ENCODE data around the gene PLXNA1.

Gene PLXNA1

DNA sequence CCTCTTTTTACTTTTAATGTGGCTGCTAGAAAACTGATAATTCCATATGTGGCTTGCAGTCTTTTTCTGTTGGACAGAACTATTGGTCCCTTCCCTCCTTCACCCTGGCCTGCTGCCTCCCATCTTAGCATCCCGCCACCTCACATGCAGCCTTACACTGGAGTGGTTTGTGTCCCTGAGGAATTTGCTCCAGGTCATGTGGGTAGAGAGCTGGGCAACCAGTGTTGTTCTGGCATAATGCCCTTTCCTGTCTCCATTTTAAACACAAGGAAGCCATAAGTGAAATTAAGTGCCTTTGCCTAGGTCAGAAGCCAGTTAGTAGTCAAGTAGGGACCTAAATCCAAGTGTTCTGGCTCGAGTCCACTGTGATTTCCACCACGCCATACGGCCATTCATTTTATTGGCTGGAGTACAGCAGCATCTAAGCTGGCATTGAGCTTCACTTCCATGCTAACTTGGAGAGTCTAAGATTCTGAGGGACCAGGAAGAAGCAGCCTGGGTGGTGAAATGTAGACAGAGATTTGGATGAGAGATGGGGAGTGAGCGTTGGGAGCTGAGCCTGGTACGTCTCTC, 46.0 kb upstream of the PLXNA1 start:
- peak; percentile 19 for DNase-seq (ENCODE audit: low spot score)

DNA sequence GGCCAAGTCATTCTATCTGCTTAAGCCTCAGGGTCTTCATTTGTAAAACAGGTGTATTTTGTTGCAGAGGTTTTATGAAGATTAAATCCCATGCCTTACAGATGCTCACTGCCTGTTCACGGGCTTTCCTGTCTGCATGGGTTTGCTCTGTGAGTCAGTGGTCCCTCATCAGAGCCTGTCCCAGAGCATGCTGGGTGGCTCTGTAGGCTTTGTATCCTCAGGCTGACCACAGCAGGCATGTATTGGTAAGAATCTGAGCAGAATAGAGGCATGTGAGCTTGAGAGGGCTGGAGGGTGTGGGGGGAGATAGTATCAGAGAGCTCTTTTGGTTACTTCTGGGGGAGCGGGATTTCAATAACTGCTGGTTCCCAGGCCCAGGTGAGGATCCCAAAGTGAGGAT, 45.4 kb upstream of the PLXNA1 start:
- H3K27ac ChIP-seq (ENCODE audit: poor library complexity, severe bottlenecking): no peak overlapping the region
- no peaks in the 10 kb centered on the region for H3K9me3 ChIP-seq (ENCODE audit: severe bottlenecking)
- TF ChIP-seq, protein P1, sequence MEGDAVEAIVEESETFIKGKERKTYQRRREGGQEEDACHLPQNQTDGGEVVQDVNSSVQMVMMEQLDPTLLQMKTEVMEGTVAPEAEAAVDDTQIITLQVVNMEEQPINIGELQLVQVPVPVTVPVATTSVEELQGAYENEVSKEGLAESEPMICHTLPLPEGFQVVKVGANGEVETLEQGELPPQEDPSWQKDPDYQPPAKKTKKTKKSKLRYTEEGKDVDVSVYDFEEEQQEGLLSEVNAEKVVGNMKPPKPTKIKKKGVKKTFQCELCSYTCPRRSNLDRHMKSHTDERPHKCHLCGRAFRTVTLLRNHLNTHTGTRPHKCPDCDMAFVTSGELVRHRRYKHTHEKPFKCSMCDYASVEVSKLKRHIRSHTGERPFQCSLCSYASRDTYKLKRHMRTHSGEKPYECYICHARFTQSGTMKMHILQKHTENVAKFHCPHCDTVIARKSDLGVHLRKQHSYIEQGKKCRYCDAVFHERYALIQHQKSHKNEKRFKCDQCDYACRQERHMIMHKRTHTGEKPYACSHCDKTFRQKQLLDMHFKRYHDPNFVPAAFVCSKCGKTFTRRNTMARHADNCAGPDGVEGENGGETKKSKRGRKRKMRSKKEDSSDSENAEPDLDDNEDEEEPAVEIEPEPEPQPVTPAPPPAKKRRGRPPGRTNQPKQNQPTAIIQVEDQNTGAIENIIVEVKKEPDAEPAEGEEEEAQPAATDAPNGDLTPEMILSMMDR (IDR thresholded peaks at IDR 0.05; ENCODE audit: poor library complexity, severe bottlenecking): no peak
- H3K27me3 ChIP-seq (ENCODE audit: insufficient read depth, poor library complexity, severe bottlenecking): no peaks in the 10 kb centered on the region
- H3K36me3 ChIP-seq (ENCODE audit: low read depth): no peaks in the 10 kb centered on the region
- DNase-seq (ENCODE audit: low spot score) (peak; percentile 4), ATAC-seq (ENCODE audit: low read depth) (no peak)
- no peak overlapping the region for H3K4me3 ChIP-seq (ENCODE audit: severe bottlenecking)
- H3K4me1 ChIP-seq (ENCODE audit: insufficient read depth, poor library complexity, severe bottlenecking): peaks cover 1% of the 10 kb centered on the region

More for the DNA sequence above, 46.0 kb upstream of the PLXNA1 start:
- Histone ChIP-seq H3K4me3 (ENCODE audit: severe bottlenecking) (no peak overlapping the region), H3K36me3 (ENCODE audit: low read depth) (no peaks in the 10 kb centered on the region), H3K27ac (ENCODE audit: poor library complexity, severe bottlenecking) (no peak overlapping the region), H3K9me3 (ENCODE audit: severe bottlenecking) (no peaks in the 10 kb centered on the region), H3K4me1 (ENCODE audit: insufficient read depth, poor library complexity, severe bottlenecking) (peaks cover 7% of the 10 kb centered on the region), H3K27me3 (ENCODE audit: insufficient read depth, poor library complexity, severe bottlenecking) (no peaks in the 10 kb centered on the region)
- no peak for ATAC-seq (ENCODE audit: low read depth)
- TF ChIP-seq, protein P1 (IDR thresholded peaks at IDR 0.05; ENCODE audit: poor library complexity, severe bottlenecking): no peak

DNA sequence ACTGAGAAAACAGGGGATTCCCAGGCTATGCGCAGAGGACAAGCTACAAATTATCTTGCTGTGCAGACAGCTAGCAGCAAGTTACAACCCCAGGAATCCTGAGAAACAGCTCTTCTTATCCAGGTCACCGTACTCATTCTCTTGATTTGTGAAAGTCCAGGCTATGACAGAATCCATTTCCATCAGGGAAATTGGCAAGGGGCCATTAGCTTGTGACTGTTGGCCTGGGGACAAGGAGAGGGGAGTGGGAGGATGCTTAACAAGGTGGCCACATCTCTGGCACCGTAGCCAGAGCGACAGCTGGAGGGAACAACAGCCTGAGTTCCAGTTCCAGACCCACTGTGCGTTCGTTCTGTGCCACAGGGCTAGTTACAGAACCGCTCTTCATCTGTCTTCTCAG, 44.9 kb upstream of the PLXNA1 start:
- H3K4me1 ChIP-seq (ENCODE audit: insufficient read depth, poor library complexity, severe bottlenecking): no peaks in the 10 kb centered on the region
- H3K4me3 ChIP-seq (ENCODE audit: severe bottlenecking): no peak overlapping the region
- H3K27ac ChIP-seq (ENCODE audit: poor library complexity, severe bottlenecking): no peak overlapping the region
- H3K36me3 ChIP-seq (ENCODE audit: low read depth): no peaks in the 10 kb centered on the region
- H3K9me3 ChIP-seq (ENCODE audit: severe bottlenecking): no peaks in the 10 kb centered on the region
- no peaks in the 10 kb centered on the region for H3K27me3 ChIP-seq (ENCODE audit: insufficient read depth, poor library complexity, severe bottlenecking)
- DNase-seq (ENCODE audit: low spot score) (peak; percentile 2), ATAC-seq (ENCODE audit: low read depth) (no peak)
- TF ChIP-seq, protein P1 (IDR thresholded peaks at IDR 0.05; ENCODE audit: poor library complexity, severe bottlenecking): no peak

DNA sequence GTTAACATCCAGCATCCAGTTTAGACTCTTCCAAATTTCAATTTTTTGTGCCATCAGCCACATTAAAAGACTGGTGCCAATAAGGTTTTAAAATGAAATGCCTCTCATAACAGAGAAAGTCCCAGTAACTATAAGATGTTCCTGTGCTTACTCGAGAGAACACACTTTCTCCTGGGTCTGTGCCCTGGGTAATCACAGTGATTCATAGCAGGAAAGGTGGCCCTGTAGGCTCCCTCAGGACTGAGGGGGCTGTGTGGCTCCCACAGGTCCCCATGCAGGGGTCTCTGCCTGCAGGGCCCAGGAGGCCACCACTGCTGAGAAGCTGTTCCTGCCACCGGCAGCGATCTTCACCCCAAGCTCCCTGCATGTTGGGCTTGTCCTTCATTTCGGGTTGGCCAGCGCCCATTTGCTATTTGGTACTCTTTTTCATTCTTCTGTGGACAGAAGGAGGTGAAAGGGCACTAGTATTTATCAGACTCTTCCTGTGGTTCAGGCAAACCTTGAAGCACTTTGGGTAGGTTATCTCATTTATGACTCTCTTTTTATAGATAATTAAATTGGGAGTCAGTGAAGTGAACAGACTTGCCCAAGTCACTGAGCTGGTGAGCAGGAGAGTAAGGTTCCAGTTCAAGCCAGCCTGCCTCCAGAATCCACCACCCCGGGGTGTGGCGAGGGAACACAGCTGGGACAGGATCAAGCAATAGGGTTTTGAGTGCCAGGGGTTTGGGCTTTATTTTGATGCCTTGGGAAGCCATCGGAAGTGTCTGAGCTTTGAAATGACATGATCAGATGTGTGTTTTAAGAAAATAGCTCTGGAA, 44.2 kb upstream of the PLXNA1 start:
- Histone ChIP-seq H3K27me3 (ENCODE audit: insufficient read depth, poor library complexity, severe bottlenecking) (no peaks in the 10 kb centered on the region), H3K4me3 (ENCODE audit: severe bottlenecking) (no peak overlapping the region), H3K9me3 (ENCODE audit: severe bottlenecking) (no peaks in the 10 kb centered on the region), H3K4me1 (ENCODE audit: insufficient read depth, poor library complexity, severe bottlenecking) (no peaks in the 10 kb centered on the region), H3K27ac (ENCODE audit: poor library complexity, severe bottlenecking) (no peak overlapping the region), H3K36me3 (ENCODE audit: low read depth) (no peaks in the 10 kb centered on the region)
- TF ChIP-seq, protein P1 (IDR thresholded peaks at IDR 0.05; ENCODE audit: poor library complexity, severe bottlenecking): no peak
- ATAC-seq (ENCODE audit: low read depth): no peak
- DNase-seq (ENCODE audit: low spot score): no peak

DNA sequence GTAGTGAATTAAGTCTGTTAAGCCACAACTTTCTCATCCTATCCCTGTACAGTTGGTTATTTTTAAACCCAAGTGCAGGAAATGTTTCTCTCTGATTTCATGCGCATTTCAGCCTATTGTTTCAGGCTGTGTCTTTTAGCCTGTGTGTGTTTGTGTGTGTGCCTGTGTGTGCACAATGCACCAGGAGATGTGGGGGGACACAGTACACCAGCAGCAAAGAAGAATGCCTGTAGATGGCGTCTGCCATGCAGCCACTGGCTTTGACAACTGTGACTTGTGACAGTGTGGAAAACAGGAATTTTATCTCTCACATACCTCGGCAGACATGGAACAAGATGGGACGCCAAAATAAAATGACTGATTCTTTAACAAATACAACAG, 43.6 kb upstream of the PLXNA1 start:
- H3K36me3 ChIP-seq (ENCODE audit: low read depth): no peaks in the 10 kb centered on the region
- DNase-seq (ENCODE audit: low spot score) (no peak), ATAC-seq (ENCODE audit: low read depth) (no peak)
- no peaks in the 10 kb centered on the region for H3K9me3 ChIP-seq (ENCODE audit: severe bottlenecking)
- TF ChIP-seq, protein P1 (IDR thresholded peaks at IDR 0.05; ENCODE audit: poor library complexity, severe bottlenecking): no peak
- no peak overlapping the region for H3K4me3 ChIP-seq (ENCODE audit: severe bottlenecking)
- H3K27ac ChIP-seq (ENCODE audit: poor library complexity, severe bottlenecking): no peak overlapping the region
- H3K27me3 ChIP-seq (ENCODE audit: insufficient read depth, poor library complexity, severe bottlenecking): no peaks in the 10 kb centered on the region
- no peaks in the 10 kb centered on the region for H3K4me1 ChIP-seq (ENCODE audit: insufficient read depth, poor library complexity, severe bottlenecking)

Data from RWPE2 (cell line).